ENCODE results near the gene NSMCE1.

DNA sequence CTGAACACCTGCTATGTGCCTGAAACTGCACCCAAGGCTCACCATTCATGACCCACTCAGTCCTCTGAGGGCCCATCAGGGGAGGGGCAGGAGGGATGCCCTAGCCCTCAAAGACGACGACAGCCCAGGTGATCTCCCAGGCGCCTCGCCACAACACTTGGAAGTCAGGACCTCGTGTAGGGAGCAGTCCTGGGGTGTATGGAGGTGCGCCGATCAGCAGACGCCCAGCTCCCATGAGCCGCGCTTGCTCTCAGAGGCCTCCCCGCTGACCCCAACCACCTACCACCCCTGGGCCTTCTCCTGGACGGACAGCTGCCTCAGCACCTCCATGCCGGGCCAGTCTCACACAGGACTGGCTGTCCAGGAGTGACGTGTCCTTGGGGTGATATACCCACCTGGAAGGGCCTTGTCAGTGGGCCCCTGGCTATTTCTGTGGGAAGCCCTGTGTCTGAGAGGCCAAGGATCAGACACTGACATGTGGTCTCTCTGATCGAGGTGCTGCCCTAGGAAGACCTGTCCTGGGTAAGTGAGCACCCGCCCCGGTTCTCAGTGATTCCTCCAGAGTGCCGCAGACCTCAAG is 38.6 kb downstream of the NSMCE1 start:
- TF ChIP-seq, protein P1, sequence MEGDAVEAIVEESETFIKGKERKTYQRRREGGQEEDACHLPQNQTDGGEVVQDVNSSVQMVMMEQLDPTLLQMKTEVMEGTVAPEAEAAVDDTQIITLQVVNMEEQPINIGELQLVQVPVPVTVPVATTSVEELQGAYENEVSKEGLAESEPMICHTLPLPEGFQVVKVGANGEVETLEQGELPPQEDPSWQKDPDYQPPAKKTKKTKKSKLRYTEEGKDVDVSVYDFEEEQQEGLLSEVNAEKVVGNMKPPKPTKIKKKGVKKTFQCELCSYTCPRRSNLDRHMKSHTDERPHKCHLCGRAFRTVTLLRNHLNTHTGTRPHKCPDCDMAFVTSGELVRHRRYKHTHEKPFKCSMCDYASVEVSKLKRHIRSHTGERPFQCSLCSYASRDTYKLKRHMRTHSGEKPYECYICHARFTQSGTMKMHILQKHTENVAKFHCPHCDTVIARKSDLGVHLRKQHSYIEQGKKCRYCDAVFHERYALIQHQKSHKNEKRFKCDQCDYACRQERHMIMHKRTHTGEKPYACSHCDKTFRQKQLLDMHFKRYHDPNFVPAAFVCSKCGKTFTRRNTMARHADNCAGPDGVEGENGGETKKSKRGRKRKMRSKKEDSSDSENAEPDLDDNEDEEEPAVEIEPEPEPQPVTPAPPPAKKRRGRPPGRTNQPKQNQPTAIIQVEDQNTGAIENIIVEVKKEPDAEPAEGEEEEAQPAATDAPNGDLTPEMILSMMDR (IDR thresholded peaks at IDR 0.05) = no peak
- no peak for TF ChIP-seq POLR2A (IDR thresholded peaks at IDR 0.05)
